DMS79 treated with DMSO at 0.1 percent for 48 hours (cell line): ENCODE data around the gene PCAT6.
"Not testable (repeated sequence)": the region's sequence is repeated elsewhere in the genome, so short reads cannot be mapped to it uniquely, and the experiment has no call there.

Experiments used
- DNase-seq: peaks from one replicate; lab custom pipeline; 2025; lab: John Stamatoyannopoulos, UW

PCAT6 gene

DNA sequence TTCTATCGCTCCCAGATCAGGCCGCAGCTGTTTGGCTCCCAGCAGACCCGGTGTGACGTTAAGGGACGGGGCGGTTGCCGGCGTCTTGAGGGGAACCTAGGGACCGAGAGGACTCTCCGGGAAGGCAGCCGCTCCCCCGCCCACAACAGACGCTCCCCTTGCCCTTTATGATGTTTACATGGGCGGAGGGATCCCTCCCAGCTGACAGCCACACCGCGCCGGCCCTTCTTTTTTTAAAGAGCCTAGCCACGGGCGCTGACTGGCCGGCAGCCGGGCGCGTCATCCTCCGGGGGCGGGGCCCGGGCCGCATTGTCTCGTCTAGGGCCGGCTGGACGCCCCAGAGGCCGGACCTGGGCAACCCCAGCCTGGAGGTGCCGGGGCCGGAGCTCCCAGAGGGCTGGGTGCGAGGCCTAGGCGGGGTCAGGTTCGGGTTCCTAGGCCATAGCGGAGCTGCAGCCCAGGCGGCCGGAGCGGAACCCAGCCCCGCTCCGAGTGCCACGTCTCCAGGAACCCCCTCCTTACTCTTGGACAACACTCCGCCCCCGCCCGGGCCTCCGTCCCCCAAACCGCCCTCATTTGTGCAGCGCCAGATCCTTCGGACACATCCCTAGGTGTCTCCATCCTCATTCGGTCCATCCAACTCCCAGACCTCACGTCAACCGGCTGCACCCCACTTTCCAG lies at the start of gene PCAT6:
TSS of gene PCAT6 (plus strand) at position 340 of the 681 bp plus-strand sequence.
- DNase-seq: peak; percentile 93

DNA sequence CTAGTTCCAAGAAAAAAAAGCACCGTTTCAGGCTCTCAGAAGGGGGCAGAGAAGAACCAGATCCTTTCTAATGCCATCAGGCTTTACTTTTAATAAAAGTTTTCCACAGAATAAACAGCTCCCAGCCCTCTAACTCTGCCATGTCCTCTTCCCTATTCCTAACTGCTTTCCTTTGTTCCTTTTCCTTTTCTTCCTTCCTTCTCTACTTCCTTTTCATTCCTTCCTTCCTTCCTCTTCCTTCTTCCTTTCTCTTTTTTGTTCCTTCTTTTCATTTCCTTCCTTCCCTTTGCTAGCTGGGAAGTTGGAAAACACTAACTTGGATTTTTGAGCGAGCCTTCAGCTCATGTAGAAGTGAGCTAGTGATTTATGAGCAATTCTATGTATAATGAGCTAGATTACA lies 48.7 kb upstream of the PCAT6 start:
- no peak for DNase-seq

DNA sequence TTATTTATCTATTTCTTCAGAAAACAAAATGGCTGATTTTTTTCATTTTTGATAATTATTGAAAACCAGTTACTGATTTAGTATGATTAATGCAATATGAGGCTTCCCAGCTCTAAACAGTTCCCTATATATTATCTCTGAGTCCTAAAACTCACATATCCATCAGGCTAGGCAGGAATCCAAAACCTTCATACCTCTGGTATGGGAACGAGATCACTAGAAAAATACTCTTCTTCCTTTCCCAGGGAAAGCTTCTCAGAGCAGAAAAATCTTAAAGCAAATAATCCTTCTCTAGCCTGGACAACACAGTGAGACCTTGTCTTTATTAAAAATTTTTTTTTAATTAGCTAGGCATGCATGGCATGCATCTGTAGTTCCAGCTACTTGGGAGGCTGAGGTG lies 45.0 kb upstream of the PCAT6 start:
- DNase-seq: no peak

DNA sequence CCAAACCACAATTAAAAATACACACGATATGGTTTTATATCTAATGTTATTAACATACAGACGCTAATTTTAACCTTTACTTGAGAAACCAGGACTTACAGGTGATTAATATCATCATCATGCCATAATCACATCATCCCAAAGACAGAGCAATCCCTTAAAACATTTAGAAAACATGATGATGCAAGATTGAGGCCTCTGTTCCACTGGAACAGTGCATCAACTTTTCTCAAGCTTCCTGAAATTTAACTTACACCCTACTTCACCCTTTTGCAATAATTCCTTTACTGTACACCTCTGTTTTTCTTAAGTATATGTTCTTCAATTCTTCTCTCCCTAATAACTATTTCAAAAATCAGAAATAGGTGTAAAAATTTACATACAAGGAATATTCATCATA lies 40.6 kb upstream of the PCAT6 start:
- no peak for DNase-seq

DNA sequence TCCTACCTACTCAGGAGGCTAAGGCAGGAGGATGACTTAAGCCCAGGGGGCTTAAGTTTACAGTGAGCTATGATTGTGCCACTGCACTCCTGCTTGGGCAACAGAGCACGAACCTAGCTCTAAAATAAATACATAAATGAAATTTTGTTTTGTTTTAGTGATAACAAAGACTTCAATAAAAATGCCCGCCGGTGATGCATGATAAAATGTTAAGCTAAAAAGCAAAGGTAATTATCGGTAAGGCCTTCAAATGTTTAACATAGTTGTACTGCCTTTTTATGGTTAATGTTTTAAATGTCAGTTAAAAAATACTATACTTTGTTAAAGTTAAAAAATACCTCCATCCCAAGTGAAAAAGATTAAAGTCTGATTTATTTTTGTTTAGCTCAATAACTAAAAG lies 29.6 kb upstream of the PCAT6 start:
- DNase-seq: no peak

DNA sequence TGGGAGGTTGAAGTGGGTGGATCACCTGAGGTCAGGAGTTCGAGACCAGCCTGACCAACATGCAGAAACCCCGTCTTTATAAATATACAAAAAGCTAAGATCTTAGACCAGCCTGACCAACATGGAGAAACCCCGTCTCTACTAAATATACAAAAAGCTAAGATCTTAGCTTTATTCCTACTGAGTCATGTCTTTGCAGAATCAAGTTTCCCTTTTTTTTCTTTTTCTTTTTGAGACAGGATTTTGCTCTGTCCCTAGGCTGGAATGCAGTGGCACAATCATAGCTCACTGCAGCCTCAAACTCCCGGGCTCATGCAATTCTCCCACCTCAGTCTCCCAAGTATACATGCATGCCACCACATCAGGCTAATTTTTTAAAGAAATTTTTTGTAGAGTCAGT lies 23.9 kb upstream of the PCAT6 start:
- DNase-seq: no peak

DNA sequence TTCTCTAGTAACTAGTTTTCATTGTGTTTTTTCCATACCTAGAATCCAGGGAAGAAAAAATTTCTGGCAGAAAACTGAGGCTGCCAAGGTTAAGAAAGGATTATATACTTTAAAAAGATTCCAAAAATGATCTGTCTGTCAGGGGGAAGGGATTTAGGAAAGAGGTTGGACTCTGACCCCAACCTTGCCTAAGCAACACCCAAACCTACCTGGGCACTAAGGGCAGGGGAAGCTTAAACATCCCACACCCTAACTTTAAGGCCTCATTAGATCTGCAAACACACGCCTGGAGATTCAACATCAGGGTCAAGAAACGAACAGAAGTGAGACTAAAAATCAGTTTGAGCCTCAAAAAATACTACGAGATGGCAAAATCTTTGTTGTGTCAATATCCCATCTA lies 22.0 kb upstream of the PCAT6 start:
- no peak for DNase-seq

DNA sequence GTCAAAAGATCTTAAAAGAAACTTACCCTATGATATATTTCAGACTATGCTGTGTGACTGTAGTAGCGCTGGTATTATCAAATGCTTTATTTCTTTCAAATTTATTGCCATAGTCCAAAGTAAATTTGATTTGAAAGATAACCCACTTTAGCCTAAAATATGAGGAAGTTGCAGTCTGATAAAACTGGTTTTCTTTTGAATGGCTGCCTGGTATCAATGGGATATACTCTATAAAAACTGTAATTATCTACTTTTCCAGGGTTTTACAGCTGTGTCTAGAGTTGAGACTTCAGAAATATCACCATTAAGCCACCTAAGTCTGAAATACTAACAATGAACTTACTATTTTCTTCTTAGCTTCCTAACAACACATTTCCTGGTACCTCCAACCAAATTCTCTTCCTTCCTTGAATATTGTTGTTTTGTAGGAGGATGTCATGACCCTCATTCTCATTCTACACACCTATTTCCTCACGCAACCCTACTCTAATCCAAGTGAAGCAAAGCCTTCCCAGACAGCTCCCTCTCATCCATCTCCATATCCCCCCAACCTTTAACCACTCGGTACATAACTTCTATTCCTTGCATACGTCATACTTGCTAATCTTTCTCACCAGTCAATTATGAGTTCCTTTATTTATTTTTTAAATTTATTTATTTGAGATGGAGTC lies 19.5 kb upstream of the PCAT6 start:
- no peak for DNase-seq

DNA sequence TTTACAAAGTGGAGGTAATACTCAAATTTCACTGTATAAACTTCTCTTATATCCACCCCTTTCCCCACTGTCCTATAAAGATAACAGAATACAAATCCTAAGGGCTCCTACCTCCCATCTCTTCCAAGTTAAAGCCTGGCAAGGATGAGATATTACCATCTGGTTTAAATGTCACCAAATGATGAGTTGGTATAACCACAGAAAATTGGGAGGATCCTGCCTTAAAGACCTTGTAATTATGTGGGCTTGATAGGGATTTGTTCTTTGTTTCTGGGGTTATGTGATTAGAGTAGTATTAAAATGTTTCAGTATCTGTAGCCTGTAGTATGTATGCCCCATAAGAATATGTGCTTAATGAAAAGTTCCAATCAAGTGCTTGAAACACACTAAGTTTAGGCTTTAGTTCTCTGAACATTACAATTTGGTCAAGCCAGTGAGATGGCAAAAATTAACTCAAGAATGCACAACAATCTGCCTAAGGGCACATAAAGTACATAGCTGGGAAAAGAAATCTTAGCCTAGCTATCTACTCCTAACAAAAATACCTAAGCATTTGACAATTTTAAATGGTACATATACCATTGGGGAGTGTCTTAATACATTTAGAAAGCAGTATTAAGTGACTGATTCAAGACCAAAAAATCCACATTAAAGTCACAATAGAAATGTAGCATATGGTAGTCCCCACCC lies 16.6 kb upstream of the PCAT6 start:
- DNase-seq: no peak

DNA sequence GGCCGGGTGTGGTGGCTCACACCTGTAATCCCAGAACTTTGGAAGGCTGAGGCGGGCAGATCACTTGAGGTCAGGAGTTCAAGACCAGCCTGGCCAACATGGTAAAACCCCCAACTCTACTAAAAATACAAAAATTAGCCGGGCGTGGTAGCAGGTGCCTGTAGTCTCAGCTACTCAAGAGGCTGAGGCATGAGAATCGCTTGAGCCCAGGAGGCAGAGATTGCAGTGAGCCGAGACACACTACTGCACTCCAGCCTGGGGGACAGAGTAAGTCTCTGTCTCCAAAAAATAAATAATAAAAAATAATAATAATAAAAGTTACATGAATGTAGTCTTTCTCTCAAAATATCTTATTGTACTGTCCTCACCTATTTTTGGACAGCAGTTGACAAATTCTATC lies 15.8 kb upstream of the PCAT6 start:
- not testable (repeated sequence) for DNase-seq

DNA sequence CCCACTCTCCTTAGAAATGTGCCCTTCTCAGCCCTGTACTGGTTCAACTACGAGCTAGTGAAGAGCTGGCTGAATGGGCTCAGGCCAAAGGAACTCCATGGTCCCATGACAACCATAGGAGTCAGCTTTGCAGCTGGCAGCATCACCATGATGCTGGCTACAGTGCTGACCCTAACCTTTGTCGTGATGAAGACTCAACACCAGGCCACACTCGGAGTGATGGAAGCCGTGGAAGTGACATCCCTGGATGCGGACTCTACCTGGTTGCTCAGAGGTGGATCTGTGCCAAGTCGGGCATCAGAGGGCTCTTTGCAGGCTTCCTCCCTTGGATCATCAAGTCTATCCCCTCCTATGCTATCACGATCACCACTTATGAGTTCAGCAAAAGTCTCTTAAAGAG lies 14.1 kb upstream of the PCAT6 start:
- DNase-seq: no peak

DNA sequence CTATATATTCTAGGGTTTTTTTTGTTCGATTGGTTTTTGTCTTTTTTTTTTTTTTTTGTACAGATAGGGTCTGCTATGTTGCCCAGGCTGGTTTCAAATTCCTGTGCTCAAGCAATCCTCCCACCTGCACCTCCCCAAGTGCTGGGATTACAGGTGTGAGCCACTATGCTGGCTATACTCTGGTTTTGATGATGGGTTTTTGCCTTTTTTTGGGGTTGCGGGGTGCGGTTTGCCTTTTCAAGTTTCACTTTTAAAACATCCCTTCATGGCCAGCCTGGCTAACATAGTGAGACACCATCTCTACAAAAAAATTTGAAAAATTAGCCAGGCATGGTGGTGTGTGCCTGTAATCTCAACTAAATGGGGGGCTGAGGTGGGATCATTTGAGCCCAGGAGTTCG lies 12.5 kb upstream of the PCAT6 start:
- DNase-seq: no peak

DNA sequence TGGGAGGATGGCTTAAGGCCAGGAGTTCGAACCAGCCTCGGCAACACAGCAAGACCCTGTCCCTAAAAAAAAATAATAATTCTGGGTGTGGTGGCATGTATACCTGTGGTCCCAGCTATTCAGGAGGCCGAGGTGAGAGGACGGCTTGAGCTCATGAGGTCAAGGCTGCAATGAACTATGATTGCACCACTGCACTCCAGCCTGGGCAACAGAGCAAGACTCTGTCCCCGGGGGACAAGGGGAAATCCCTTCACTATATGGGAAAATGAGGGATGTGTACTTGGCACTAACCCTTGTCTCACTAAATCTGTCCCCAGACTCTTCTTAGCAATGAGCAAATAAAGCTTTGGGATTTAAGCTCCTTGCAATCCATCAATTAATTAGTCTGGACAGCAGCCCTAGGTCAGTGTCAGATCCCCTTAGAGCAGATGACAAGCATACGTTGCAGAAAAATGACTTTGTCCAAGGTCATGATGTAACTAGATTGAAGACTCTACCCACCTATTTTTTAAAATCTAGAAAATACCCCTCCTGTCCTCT lies 11.9 kb upstream of the PCAT6 start:
- DNase-seq: no peak

DNA sequence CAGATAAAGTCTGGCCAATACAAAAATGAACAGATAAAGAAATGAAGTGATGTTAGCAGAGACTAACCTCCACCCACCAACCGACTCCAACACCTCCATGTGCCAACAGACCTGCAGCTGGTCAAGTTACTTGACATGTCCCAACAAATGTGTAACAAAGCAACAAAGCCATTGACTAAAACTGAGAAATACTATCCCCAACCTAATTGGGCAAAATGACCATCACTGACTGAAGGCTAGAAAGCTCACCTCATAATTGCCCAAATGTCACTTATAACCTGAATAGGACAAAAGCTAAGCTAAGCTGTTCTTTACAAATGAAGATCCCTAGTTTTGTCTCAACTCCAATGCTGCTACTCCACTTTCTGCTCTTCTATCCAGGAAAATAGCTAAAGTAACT lies 10.0 kb upstream of the PCAT6 start:
- DNase-seq: no peak

DNA sequence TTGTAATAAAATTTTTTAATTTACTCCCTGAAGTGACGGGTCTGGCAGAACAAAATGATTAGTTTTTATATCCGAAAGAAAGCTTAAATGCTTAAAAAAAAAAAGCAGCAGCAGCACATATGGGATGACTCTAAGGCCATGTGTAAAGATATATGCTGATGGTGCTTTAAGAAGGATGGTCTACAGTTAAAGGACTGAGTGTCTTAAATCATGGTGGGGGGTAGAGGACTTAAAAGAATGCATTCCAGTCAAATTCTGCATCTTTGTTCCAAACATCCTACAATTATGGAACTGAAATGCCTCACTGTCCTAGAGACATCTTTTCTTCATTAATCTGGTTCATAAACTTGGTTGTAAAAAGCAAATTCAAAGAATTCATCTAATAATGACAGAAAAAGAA lies 9.6 kb upstream of the PCAT6 start:
- DNase-seq: no peak

DNA sequence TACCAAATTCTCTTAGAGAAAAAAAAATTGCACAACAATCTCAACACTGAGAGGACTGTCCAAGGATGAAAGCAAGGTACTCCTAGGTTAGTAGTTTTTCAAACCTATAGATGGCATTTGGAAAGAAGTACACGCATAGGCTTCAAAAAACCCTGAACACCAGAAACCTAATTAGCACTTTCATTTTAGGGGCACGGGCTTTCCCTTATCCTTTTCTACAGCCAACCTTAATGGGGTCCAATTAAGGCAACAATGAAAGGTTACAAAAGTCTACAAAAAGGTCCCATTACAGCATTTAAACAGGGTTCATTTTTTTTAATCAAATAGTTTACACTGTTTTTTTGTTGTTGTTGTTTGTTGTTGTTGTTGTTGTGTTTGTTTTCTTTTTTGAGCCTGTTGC lies 8.7 kb upstream of the PCAT6 start:
- DNase-seq: no peak

DNA sequence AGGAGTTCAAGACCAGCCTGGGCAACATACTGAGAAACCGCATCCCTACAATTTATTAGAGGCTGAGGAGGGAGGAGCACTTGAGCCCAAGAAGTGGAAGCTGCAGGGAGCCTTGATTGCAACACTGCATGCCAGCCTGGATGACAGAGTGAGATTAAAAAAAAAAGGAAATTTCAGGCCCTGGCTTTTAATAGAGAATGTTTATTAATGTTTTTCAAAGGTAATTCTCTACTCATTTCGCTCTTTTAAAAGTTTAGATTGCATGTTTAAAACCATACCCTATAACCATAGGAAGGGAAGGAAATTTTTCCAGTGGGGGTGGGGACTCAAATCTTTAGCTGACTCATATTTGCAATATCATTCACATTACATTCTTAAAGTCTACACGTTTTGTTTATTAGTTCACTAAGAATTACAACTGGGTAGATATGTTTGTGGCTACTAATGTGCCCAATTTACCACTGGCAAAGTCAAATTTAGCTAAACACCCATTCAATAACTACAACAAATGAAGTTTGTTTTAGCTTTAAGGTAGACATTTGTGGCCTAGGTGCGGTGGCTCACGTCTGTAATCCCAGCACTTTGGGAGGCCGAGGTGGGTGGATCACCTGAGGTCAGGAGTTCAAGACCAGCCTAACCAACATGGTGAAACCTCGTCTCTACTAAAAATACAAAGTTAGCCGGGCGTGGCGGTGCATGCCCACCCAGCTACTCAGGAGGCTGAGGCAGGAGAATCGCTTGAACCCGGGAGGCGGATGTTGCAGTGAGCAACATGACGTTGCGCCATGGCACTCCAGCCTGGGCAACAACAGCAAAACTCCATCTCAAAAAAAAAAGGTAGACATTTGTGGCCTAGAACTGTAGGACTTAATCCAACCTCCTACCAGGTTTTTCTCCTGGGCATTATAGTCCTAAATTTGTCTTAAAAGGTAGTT lies 7.5 kb upstream of the PCAT6 start:
- peak; percentile 13 for DNase-seq

DNA sequence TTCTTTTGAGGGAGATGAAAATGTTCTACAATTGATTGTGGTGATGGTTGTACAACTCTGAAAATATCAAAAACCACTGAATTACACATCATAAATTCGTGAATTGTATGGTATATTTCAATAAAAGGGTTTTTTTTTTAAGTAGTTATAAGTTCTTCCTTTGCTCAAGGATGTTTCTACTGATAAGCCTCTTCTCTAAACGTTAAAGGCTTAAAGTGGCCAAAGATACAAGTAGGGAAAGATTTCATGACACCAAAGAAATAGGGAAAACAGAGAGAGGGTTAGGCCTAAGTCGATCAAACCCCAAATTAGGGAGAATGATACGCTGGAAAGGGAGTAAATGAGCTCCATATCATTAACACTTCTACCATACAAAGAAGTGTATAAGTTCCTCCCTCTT lies 6.6 kb upstream of the PCAT6 start:
- no peak for DNase-seq

DNA sequence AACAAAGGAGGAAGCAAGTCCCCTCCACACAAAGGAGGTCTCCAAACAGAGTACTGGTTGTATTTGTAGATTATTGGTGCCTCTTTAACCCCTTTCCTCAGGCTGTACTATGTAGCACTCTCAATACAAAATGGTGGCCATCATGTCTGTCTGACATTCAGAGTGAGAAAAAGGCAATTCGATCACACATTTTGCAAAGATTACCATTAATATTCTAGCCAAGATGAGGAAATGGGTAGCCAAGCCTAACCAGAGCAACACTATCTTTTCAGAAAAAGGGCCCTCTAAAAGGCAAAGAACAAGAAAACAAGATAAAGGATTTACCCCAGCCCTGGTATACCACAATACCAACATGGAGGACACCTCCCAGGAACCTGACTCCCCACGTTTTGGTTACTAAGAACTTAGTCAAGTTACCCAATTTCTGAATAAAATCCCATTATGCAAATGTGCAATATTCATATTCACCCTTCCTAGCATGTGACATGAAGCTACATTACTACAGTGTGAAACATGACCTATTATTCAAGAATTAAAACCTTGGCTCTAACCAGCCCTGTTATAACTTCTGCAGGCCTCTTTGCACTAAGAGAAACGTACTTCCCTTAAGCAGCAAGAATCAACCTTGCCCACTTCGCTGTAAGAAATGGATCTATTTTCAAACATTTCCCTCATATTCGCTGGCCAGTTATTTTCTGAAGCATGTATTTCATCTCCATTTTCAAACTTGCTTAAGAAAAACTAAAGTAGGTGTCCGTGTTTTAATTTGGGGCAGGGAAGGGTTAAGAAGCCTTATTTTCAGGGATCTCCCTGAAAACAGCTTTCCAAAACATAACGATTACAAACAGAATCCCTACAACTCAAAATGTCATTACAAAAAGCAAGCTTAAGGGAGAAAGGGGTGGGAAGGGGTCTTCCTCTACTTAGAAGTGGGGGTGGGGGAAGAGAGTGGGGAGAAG lies 4.6 kb upstream of the PCAT6 start:
- DNase-seq: peak; percentile 70

DNA sequence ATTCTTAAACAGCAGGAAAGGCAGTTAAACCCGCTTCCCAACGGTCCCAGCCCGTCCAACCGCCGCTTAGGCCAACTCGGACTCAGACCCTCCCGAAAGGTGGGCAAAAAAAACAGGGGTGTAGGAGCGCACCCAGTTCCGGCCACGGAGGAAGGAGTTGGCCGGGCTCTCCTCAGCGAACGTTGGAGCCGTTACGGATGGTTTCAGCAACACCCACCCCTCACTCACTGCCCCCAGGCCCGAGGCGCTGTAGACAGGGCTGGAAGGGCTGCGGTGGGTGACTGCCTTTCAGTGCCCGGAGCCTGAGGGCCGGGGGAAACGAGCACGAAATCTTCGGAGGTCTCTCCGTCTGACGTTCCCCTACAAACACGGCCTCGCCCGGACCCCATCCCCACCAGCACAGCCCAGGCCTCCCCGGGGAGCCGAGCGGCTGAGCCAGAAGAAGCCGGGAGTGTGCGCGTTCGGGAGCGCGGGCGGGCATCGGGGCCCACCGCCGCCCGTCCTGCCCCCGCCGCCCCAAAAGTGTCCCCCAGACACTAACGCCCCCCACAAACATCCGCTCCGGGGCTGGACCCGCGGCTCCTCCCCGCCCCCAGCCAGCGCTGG lies 3.8 kb upstream of the PCAT6 start:
- DNase-seq: peak; percentile 36
